Measurements from ENCODE around the gene RNF227. TPM values are rescaled to one million over a fixed set of nuclear protein-coding genes. Genes with fewer than 3 reads are reported as not detected.

The RNF227 gene
- total and polyA plus RNA-seq, 2 of the 8 experiments (the other 6 are each of a cell fraction or from before 2014, with no cell fraction given), result 0.63 to 1.7 TPM

GRCh38 chr17:7940743-7941142 is 24.7 kb upstream of the RNF227 start:
- Histone ChIP-seq H3K27ac (ENCODE audit: low read depth, low read length) (no peak overlapping the region), H3K9me3 (ENCODE audit: insufficient read depth in 2 of 2, low read depth in 1 of 2, low read length in 1 of 2) (no peaks in the 10 kb centered on the region), H3K23me2 (ENCODE audit: low read depth, low read length) (no peaks in the 10 kb centered on the region), H4K20me1 (replicated peaks in 1 of 2; ENCODE audit: control insufficient read depth in 1 of 2, insufficient read depth in 2 of 2, low read length in 2 of 2) (peaks cover 2 to 4% of the 10 kb centered on the region in 2 experiments), H2AFZ (ENCODE audit: low read length) (no peak overlapping the region), H2BK20ac (ENCODE audit: low read length) (no peak overlapping the region), H3K4me2 (ENCODE audit: insufficient read depth in 1 of 2, low read depth in 2 of 2, low read length in 2 of 2) (no peak overlapping the region), H3K36me3 (ENCODE audit: control insufficient read depth in 2 of 4, insufficient read depth in 4 of 4, low read length in 3 of 4) (peaks cover 6 to 57% (median 32%) of the 10 kb centered on the region in 4 experiments), H2BK12ac (ENCODE audit: low read depth, low read length) (no peak overlapping the region), H4K91ac (replicated peaks; ENCODE audit: insufficient read length, low read length) (no peak overlapping the region), H3K79me2 (ENCODE audit: control insufficient read depth in 1 of 2, insufficient read depth in 2 of 2, low read length in 2 of 2) (no peaks in the 10 kb centered on the region), H3K27me3 (replicated peaks in 1 of 4; ENCODE audit: control insufficient read depth in 3 of 4, extremely low read depth in 1 of 4, insufficient read depth in 3 of 4, low read length in 3 of 4) (no peaks in the 10 kb centered on the region), H4K8ac (ENCODE audit: extremely low read depth, insufficient read depth, low read length) (no peak overlapping the region), H3K4ac (replicated peaks; ENCODE audit: insufficient read length, low read depth, low read length) (no peak overlapping the region), H3K23ac (ENCODE audit: insufficient read length) (no peak overlapping the region), H3K18ac (ENCODE audit: extremely low read depth, low read length) (no peak overlapping the region), H3K56ac (replicated peaks; ENCODE audit: insufficient read length, low read depth, low read length) (no peak overlapping the region), H3K9ac (replicated peaks in 1 of 4; ENCODE audit: extremely low read depth in 1 of 4, low read depth in 3 of 4, low read length in 3 of 4) (no peak overlapping the region), H3K14ac (ENCODE audit: insufficient read length) (no peak overlapping the region), H3K79me1 (ENCODE audit: low read depth, low read length) (no peaks in the 10 kb centered on the region), H2BK5ac (ENCODE audit: low read depth, low read length) (no peak overlapping the region), H3K4me1 (replicated peaks in 1 of 4; ENCODE audit: control insufficient read depth in 3 of 4, insufficient read depth in 4 of 4, low read length in 3 of 4) (no peaks in the 10 kb centered on the region), H2AK5ac (ENCODE audit: low read depth, low read length) (no peak overlapping the region), H4K5ac (ENCODE audit: insufficient read length, low read depth, low read length) (no peak overlapping the region), H2BK15ac (ENCODE audit: low read length) (no peak overlapping the region), H2BK120ac (replicated peaks; ENCODE audit: low read depth, low read length) (no peak overlapping the region), H3K4me3 (ENCODE audit: extremely low read depth in 1 of 4, insufficient read depth in 2 of 4, low read depth in 3 of 4, low read length in 4 of 4) (no peak overlapping the region)
- FAIRE-seq (no peak), DNase-seq (ENCODE audit: low read depth in 1 of 2, low spot score in 2 of 2) (no peak)
- 91% methylated on average over 6 of the region's 6 CpGs; no CpG with 5 or more reads in 1 of the 2 experiments for WGBS, 2 experiments (ENCODE audit: extremely low coverage in 1 of 2, insufficient coverage in 1 of 2, insufficient read length in 1 of 2, insufficient replicate concordance in 2 of 2, low coverage in 1 of 2, low lambda C conversion rate in 2 of 2, missing lambda C conversion rate in 1 of 2)
- ChIA-PET POLR2A (ENCODE audit: partially characterized antibody) (interaction anchor here (0.6 kb wide), 1 partner anchor 9 kb away, joined by 4 read pairs; no protein-coding TSS in a partner anchor), CTCF (ENCODE audit: partially characterized antibody) (interaction anchor here (0.7 to 2.6 kb wide), 10 partner anchors 13 to 118 kb away, joined by 3 to 7 read pairs (median 3); no protein-coding TSS in a partner anchor)
- TF ChIP-seq E2F6 (IDR thresholded peaks at IDR 0.05) (no peak), GTF2F1 (IDR thresholded peaks at IDR 0.05; ENCODE audit: borderline replicate concordance, low read depth, low read length) (no peak), TAF1 (IDR thresholded peaks at IDR 0.05; ENCODE audit: low read depth, low read length) (no peak), ASH2L (IDR thresholded peaks at IDR 0.05; ENCODE audit: low read length) (no peak), KDM1A (IDR thresholded peaks at IDR 0.05; ENCODE audit: borderline replicate concordance, low read length) (no peak), SAP30 (IDR thresholded peaks at IDR 0.05; ENCODE audit: insufficient read depth, insufficient replicate concordance, low read length) (no peak)

Measured in H1 (cell line).